Subcutaneous abdominal adipose tissue (tissue), 5 donors: ENCODE results near the gene MVK.
A peak's percentile ranks its signal among the peaks of the same experiment; 100 is the strongest.

Experiments used
- H3K27ac ChIP-seq: one replicate; pipeline ENCODE4 v1.7.0; 2013; ENCODE audit warnings: low read depth, mild to moderate bottlenecking, inconsistent platforms, low read length, moderate library complexity
- H3K27me3 ChIP-seq, 5 donors: one replicate each; pipeline ENCODE4 v1.7.0; 2013; ENCODE audit warnings: low read length in 5 of 5, inconsistent platforms in 1 of 5; ENCODE audit not compliant: control insufficient read depth in 5 of 5, insufficient read depth in 4 of 5
- H3K36me3 ChIP-seq, 5 donors: one replicate each; pipeline ENCODE4 v1.7.0; 2013; ENCODE audit warnings: low read length in 5 of 5; ENCODE audit not compliant: control insufficient read depth in 5 of 5, insufficient read depth in 5 of 5
- H3K4me1 ChIP-seq, 5 donors: one replicate each; pipeline ENCODE4 v1.7.0; 2013; ENCODE audit warnings: low read length in 5 of 5, mild to moderate bottlenecking in 3 of 5, moderate library complexity in 1 of 5; ENCODE audit not compliant: control insufficient read depth in 5 of 5, insufficient read depth in 5 of 5
- H3K4me3 ChIP-seq, 5 donors: one replicate each; pipeline ENCODE4 v1.7.0; 2013; ENCODE audit warnings: low read length in 5 of 5, low read depth in 1 of 5
- H3K9ac ChIP-seq, 5 donors: one replicate each; pipeline ENCODE4 v1.7.0; 2013; ENCODE audit warnings: low read length in 5 of 5, mild to moderate bottlenecking in 4 of 5, moderate library complexity in 3 of 5
- H3K9me3 ChIP-seq, 5 donors: one replicate each; pipeline ENCODE4 v1.7.0; 2013; ENCODE audit warnings: low read length in 5 of 5; ENCODE audit not compliant: control insufficient read depth in 5 of 5
- donor health status: healthy.
- donor health status: healthy.
- donor health status: healthy.
- donor health status: healthy.
- donor health status: healthy.

Gene MVK

DNA sequence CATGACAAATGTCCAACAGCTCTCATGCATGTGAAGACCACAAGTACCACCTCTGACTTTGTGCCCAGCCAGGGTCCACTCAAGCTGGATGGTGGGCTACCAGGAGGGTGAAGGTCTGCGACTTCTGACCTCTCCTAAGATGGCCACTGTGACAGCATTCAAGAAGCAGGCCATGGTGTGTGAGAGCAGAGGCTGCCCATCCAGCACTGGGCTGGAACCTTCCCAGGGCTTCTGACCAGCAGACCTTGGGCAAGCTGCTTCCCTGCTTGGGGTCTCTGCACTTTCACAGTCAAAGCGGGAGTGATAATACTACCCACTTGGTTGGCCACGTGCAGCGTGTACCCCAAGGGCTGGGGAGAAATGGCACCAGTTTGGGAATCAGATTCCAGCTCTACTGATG lies 10.7 kb upstream of the MVK start:
- H3K9me3 ChIP-seq, result no peaks in the 10 kb centered on the region
- H3K36me3 ChIP-seq, result peaks cover 0 to 84% (median 75%) of the 10 kb centered on the region in 5 donors
- H3K27me3 ChIP-seq, result no peaks in the 10 kb centered on the region
- peaks cover 0 to 11% (median 3%) of the 10 kb centered on the region in 5 donors for H3K4me1 ChIP-seq
- no peak overlapping the region for H3K4me3 ChIP-seq
- no peak overlapping the region for H3K9ac ChIP-seq
- no peak overlapping the region for H3K27ac ChIP-seq

DNA sequence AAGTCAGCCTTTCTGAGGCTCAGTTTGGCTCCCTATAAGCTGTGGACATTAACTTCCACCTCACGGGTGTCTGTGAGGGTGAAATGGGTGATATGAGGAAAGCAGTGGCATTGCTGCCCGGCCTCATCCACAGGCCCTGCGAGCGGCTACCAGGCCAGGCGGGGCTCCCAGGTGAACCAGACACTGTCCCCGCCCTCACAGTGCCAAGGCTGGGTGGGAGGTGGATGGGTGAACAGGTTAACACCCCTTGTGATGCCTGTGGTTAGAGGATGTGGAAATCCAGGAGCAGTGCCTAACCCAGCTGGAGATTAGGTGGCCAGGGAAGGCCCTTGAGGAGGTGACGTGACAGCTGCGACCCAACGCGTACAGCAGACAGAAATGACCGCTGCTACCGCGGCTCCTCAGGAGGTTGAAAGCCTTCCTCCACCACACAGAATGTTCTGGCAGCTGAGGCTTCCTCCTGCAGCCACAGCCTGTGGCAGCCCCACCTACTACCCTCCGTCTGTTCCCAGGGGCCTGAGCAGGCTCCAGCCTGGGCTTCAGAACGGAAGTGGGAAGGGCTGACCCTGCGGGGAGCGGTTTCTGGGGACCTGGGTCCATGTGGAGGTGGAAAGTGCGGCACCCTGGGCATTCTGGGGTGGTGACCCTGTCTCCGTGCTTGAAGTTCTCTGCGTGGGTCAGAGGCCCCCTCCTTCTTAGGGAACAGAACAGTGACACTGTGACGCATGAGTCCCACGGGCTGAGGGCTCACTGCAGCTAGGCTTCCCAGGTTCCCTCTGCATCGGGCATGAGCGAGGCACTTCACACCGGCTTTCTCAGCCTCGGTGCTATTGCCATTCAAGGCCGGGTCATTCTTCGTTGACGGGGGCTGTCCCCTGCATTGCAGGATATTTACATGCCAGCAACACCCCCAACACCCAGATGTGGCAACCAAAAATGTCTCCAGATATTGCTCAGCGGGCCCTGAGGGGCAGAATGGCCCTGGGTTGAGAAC lies 10.0 kb upstream of the MVK start:
- Histone ChIP-seq H3K27ac (no peak overlapping the region), H3K4me3 (peak overlapping the region in 2 of 5 donors; percentile 20 to 27), H3K9ac (peak overlapping the region in 1 of 5 donors; percentile 39), H3K36me3 (peaks cover 0 to 86% (median 76%) of the 10 kb centered on the region in 5 donors), H3K27me3 (no peaks in the 10 kb centered on the region), H3K9me3 (no peaks in the 10 kb centered on the region), H3K4me1 (peaks cover 0 to 11% (median 3%) of the 10 kb centered on the region in 5 donors)

DNA sequence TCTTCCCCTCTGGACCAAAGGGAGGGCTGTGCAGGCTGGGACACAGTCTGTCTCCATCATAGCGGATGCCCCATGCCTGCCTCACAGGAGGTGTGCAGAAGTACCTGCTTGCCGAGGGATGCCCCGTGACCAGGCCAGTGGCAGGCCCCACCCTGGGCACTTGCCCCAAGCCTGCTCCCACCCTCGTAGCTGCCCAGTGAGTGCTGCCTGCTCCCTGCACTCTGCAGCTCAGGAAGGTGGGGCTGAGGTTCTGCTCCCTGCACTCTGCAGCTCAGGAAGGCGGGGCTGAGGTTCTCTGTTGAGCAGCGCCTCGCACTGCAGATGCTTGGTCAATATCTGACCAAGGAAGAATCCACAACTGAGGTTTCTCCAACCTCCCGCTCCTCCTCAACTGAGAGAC lies 7.2 kb upstream of the MVK start:
- H3K27ac ChIP-seq, result no peak overlapping the region
- H3K4me3 ChIP-seq, result no peak overlapping the region
- no peaks in the 10 kb centered on the region for H3K9me3 ChIP-seq
- no peaks in the 10 kb centered on the region for H3K27me3 ChIP-seq
- H3K4me1 ChIP-seq, result peaks cover 0 to 11% (median 0%) of the 10 kb centered on the region in 5 donors
- no peak overlapping the region for H3K9ac ChIP-seq
- H3K36me3 ChIP-seq, result peaks cover 0 to 80% (median 73%) of the 10 kb centered on the region in 5 donors

- Histone ChIP-seq H3K27ac (no peak overlapping the region), H3K36me3 (peaks cover 0 to 73% (median 67%) of the 10 kb centered on the region in 5 donors), H3K4me3 (no peak overlapping the region), H3K4me1 (peaks cover 0 to 11% (median 4%) of the 10 kb centered on the region in 5 donors), H3K9me3 (no peaks in the 10 kb centered on the region), H3K9ac (no peak overlapping the region), H3K27me3 (no peaks in the 10 kb centered on the region)
Measured at GRCh38 chr12:109567296-109567695, 6.3 kb upstream of the MVK start.

- no peak overlapping the region for H3K27ac ChIP-seq
- peaks cover 0 to 17% (median 11%) of the 10 kb centered on the region in 5 donors for H3K4me1 ChIP-seq
- H3K9me3 ChIP-seq, result no peaks in the 10 kb centered on the region
- H3K27me3 ChIP-seq, result no peaks in the 10 kb centered on the region
- no peak overlapping the region for H3K9ac ChIP-seq
- peaks cover 0 to 66% (median 63%) of the 10 kb centered on the region in 5 donors for H3K36me3 ChIP-seq
- H3K4me3 ChIP-seq, result no peak overlapping the region
Measured at GRCh38 chr12:109567967-109568366, 5.6 kb upstream of the MVK start.

DNA sequence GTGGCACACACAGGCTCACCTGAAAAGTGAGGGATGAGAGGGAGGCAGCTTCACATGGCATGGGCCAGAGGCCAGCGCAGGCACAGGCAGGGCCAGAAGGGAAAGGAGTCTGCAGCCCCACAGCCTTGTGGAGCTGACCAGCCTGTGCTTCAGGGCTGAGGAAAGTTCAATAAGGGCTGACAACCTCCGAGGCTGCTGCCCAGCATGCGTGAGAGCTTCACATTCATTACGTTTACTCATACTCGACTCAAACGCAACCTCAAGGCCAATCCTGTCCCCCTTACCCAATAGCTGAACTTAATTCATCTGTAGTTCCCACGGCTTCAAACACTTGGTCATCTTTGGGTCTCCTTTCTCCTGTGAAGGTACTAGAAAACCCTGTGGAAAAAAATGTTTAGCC lies 5.1 kb upstream of the MVK start:
- H3K36me3 ChIP-seq, result peaks cover 0 to 61% (median 58%) of the 10 kb centered on the region in 5 donors

DNA sequence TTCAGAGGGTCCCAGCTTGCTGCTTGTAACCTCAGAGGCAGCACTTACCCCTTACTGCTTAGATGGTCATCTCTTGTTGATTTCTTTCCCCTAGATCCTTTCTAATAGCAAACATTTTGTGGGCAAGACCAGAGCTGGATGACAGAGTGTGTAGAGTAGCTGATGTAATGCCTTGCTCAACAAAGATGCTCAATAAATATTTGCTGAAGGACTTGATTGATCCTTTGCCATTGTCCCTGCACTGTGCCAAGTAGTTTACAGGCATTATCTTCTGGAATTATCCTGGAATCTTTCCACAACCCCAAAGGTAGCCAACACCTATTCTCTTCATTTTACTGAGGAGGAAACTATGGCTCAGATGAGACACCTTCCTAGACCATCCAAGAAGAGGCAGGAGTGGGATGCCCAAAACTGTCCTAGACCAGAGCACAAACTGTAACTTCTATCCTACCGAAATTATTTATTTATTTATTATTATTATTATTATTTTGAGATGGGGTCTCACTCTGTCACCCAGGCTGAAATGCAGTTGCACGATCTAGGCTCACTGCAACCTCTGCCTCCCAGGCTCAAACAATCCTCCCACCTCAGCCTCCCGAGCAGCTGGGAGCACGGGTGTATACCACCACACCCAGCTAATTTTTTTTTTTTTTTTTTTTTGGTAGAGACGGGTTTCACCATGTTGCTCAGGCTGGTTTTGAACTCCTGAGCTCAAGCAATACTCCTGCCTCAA lies 1.7 kb upstream of the MVK start:
- Histone ChIP-seq H3K36me3 (peaks cover 0 to 40% (median 32%) of the 10 kb centered on the region in 5 donors), H3K27ac (no peak overlapping the region), H3K27me3 (no peaks in the 10 kb centered on the region), H3K9me3 (no peaks in the 10 kb centered on the region), H3K4me3 (no peak overlapping the region), H3K4me1 (peaks cover 8 to 26% (median 20%) of the 10 kb centered on the region in 5 donors), H3K9ac (no peak overlapping the region)

More for the DNA sequence above, 5.1 kb upstream of the MVK start:
- H3K27ac ChIP-seq, result no peak overlapping the region
- no peaks in the 10 kb centered on the region for H3K27me3 ChIP-seq
- peaks cover 1 to 16% (median 13%) of the 10 kb centered on the region in 5 donors for H3K4me1 ChIP-seq
- H3K9ac ChIP-seq, result no peak overlapping the region
- no peak overlapping the region for H3K4me3 ChIP-seq
- no peaks in the 10 kb centered on the region for H3K9me3 ChIP-seq

- peak overlapping the region in 4 of 5 donors; percentile 58 to 90 (median 78) for H3K9ac ChIP-seq
Measured at GRCh38 chr12:109572506-109572845, 1.1 kb upstream of the MVK start.

DNA sequence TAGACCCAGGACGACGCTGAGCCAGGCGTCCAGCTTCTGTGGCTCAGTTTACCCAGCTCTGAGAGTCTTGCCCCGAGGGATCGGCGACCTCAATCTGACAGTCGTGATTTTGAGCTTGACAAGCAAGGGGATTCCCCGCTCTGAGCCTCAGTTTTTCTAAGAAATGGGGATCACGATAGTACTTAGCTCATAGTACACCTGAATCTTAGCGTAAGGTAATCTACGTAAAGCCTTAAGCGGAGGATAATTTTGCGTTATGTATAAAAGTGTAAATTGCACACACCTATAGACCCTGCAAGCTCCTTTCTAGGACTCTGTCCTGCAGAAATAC lies 285 bp downstream of the MVK start:
- Histone ChIP-seq H3K36me3 (peaks cover 0 to 42% (median 35%) of the 10 kb centered on the region in 5 donors), H3K4me1 (peaks cover 8 to 26% (median 20%) of the 10 kb centered on the region in 5 donors), H3K9me3 (no peaks in the 10 kb centered on the region), H3K9ac (peak overlapping the region in 4 of 5 donors; percentile 75 to 92 (median 84)), H3K27me3 (no peaks in the 10 kb centered on the region), H3K4me3 (peak overlapping the region; percentile 79 to 90 (median 88)), H3K27ac (peak overlapping the region; percentile 50)

More at GRCh38 chr12:109572506-109572845, 1.1 kb upstream of the MVK start:
- Histone ChIP-seq H3K27ac (no peak overlapping the region), H3K4me3 (peak overlapping the region; percentile 62 to 90 (median 79)), H3K4me1 (peaks cover 8 to 26% (median 20%) of the 10 kb centered on the region in 5 donors), H3K36me3 (peaks cover 0 to 40% (median 32%) of the 10 kb centered on the region in 5 donors), H3K27me3 (no peaks in the 10 kb centered on the region), H3K9me3 (no peaks in the 10 kb centered on the region)
